ENCODE data around the gene DOCK2.
A peak's percentile ranks its signal among the peaks of the same experiment; 100 is the strongest.

DOCK2 gene

DNA sequence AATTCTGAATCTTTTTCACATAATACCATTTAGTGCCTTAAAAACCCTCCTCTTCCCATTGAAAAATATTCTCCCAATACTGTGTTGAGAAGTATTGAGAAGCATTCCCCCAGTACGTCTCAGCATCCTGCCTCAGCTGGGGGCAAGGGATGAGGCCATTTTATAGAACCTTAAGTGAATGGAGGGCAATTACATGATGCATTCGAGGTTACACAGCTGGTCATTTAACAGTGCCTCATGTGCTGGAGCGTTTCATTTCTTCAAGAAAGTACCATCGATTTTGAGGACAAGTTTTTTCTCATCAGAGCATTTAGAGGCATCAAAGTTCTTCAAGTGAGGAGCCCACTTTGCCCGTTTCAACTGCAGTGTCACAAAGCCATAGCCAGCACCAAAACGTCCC, 135.6 kb downstream of the DOCK2 start:
- POLR2A ChIA-PET, result no interaction called here
- CTCF ChIA-PET, result interaction anchor here (1.3 kb wide), 1 partner anchor 11 kb away, joined by 3 read pairs; no protein-coding TSS in a partner anchor
- no peak for DNase-seq (ENCODE audit: extremely low spot score)
- TF ChIP-seq CTCF (IDR thresholded peaks at IDR 0.05; ENCODE audit: control extremely low read depth, extremely low read depth, low read depth, missing control alignments), result no peak

- ChIA-PET CTCF (interaction anchor here (1.2 to 1.4 kb wide), 3 partner anchors 10 to 22 kb away, joined by 3 to 5 read pairs (median 3); no protein-coding TSS in a partner anchor), POLR2A (no interaction called here)
- no peak for TF ChIP-seq CTCF (IDR thresholded peaks at IDR 0.05; ENCODE audit: control extremely low read depth, extremely low read depth, low read depth, missing control alignments)
- no peak for DNase-seq (ENCODE audit: extremely low spot score)
Observed at GRCh38 chr5:169777159-169777558, 140.1 kb downstream of the DOCK2 start.

DNA sequence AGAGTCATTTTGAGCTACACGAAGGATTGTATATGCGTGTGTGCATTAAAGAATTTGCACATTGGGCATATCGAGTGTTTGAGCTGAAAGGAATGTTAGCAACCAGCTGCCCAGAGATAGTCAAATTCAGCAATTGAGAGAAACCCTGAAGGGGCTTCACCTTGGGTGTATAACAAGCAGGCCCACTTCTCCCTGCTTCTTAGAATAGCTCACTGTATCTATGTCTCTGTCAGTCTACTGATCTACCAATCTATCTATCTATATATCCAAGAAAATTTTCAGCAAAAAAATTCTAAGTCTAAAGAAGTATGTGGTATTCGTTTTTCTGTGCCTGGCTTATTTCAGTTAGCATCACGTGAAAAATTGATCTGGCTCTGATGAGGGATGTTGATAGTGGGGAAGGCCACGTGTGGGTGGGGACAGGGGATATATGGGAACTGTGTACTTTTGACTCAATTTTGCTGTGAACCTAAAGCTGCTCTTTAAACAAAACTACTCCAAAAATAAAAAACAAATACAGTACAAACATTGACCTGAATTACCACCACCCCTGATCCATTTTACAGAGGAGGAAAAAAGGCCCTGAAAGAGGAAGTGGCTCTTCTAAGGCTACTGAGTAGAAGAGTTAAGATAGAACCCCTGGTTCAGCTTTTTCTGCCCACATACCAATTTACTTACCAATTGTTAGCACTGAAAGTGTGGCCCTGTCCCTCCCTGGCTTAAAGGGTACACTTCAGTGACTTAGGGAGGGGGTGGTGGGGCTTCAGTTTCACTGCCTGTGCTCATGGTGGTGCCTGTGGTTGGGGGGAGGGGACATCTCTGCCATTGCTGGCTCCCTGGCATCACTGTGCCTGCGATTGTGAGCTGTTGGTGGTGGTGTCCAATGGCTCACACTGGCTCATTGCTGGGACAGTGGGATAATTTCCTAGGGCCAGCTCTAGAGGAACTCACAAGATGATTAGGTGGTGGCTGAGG, 141.8 kb downstream of the DOCK2 start:
- POLR2A ChIA-PET, result no interaction called here
- no peak for TF ChIP-seq CTCF (IDR thresholded peaks at IDR 0.05; ENCODE audit: control extremely low read depth, extremely low read depth, low read depth, missing control alignments)
- peak; percentile 58 for DNase-seq (ENCODE audit: extremely low spot score)
- CTCF ChIA-PET, result interaction anchor here (0.6 to 2.0 kb wide), 13 partner anchors 10 to 201 kb away, joined by 3 to 9 read pairs (median 4); partner anchors contain the start of gene INSYN2B

- CTCF ChIA-PET, result interaction anchor here (1.0 kb wide), 1 partner anchor 11 kb away, joined by 3 read pairs; no protein-coding TSS in a partner anchor
- TF ChIP-seq CTCF (IDR thresholded peaks at IDR 0.05; ENCODE audit: control extremely low read depth, extremely low read depth, low read depth, missing control alignments), result no peak
Observed at GRCh38 chr5:169781420-169782345, 144.6 kb downstream of the DOCK2 start.

DNA sequence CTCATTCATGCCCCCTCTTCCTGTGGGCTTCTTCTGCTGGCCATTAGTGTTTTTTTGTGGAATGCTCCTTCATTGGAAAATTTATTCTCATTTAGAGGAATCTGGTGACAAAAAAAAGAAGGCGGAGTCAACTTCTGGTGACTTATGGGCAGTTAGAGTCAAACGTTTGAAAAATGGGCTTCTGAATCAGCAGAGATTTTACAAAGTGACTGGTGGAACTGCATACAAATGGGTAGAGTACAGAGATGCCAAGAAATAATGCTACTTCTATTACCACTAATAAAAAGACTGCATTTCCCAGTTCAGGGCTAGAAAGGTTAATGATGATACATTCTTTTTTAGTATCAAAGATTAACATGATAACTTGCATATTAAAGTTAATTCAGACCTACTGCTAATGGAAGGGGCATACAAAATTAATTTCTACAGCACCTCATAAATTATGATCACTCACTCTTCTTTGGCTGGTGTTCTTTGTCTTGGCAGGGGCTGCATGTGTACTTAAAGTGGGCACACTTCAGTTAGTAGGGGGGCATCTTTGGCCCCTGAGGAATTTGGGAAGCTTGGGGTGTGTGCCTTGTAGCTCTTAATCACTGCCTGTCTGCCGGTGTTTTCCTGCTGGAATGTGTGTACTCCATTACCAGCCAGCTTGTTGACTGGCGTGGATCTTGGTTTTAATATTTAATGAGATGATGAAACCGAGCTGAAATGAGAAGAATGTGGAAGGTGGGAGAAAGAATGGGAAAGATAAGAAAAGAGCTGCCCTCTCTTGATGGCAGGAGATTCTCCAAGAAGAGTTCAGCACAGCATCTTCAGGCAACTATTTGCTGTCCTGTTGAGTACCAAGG, 148.9 kb downstream of the DOCK2 start:
- CTCF ChIA-PET, result interaction anchor here (0.6 to 1.1 kb wide), 2 partner anchors 14 to 21 kb away, joined by 3 read pairs; no protein-coding TSS in a partner anchor
- TF ChIP-seq CTCF (IDR thresholded peaks at IDR 0.05; ENCODE audit: control extremely low read depth, extremely low read depth, low read depth, missing control alignments), result no peak
- POLR2A ChIA-PET, result no interaction called here
- DNase-seq (ENCODE audit: extremely low spot score), result no peak

More at GRCh38 chr5:169781420-169782345, 144.6 kb downstream of the DOCK2 start:
- no peak for DNase-seq (ENCODE audit: extremely low spot score)
- POLR2A ChIA-PET, result no interaction called here

Data from GM10248 (cell line).